IMR-90 (cell line): ENCODE results near the gene E4F1. TPM values are rescaled to one million over a fixed set of nuclear protein-coding genes. Genes with fewer than 3 reads are reported as not detected.

Source experiments
- ATAC-seq: fragments of 200-7000 bp; cut with Tn5 transposase; 2 replicates; pipeline ENCODE4 v1.9.1; 2020; ENCODE audit warnings: low read depth, mild to moderate bottlenecking, moderate library complexity
- BruUV-seq: library from RNA; stranded (reverse); fragments of 400-500 nt; replicated peaks from 2 replicates; lab custom pipeline; 2021; lab: Mats Ljungman, UMichigan
- CTCF ChIA-PET: fragments of 300-600 bp; formaldehyde crosslinking; extraction: SDS; loops from one replicate; lab custom pipeline; 2021; ENCODE audit warnings: antibody characterized with exemption; lab: Yijun Ruan, JAX
- POLR2A ChIA-PET: fragments of 300-600 bp; sonication (Branson Sonifier 250); formaldehyde crosslinking; loops from one replicate; lab custom pipeline; 2022; ENCODE audit warnings: antibody characterized with exemption; ENCODE audit not compliant: unreplicated experiment; lab: Charles Lee
- DNase-seq: peaks from one replicate; pipeline ENCODE4 v3.0.0; 2013
- H2AFZ ChIP-seq: replicated peaks from 2 replicates; pipeline ENCODE3; 2013; ENCODE audit warnings: low read length, mild to moderate bottlenecking; ENCODE audit not compliant: poor library complexity
- H2AK5ac ChIP-seq: 2 replicates; pipeline ENCODE4 v1.6.1; 2013; ENCODE audit warnings: low read depth, low read length, inconsistent platforms
- H2AK9ac ChIP-seq: replicated peaks from 2 replicates; pipeline ENCODE3; 2013; ENCODE audit warnings: mild to moderate bottlenecking, low read depth, low read length, moderate library complexity; ENCODE audit not compliant: poor library complexity
- H2BK120ac ChIP-seq: 2 replicates; pipeline ENCODE4 v1.6.1; 2013; ENCODE audit warnings: low read depth, low read length, inconsistent platforms
- H2BK15ac ChIP-seq: 3 replicates; pipeline ENCODE4 v1.6.1; 2013; ENCODE audit warnings: low read depth, low read length, inconsistent platforms
- H2BK20ac ChIP-seq: 2 replicates; pipeline ENCODE4 v1.6.1; 2013; ENCODE audit warnings: low read depth, mild to moderate bottlenecking, inconsistent platforms, low read length, moderate library complexity
- H2BK5ac ChIP-seq: 2 replicates; pipeline ENCODE4 v1.6.1; 2013; ENCODE audit warnings: mild to moderate bottlenecking, low read depth, low read length, inconsistent platforms; ENCODE audit not compliant: poor library complexity, severe bottlenecking
- H3K14ac ChIP-seq: replicated peaks from 2 replicates; pipeline ENCODE4 v1.6.1; 2013; ENCODE audit warnings: low read depth, low read length, inconsistent platforms
- H3K18ac ChIP-seq: 2 replicates; pipeline ENCODE4 v1.6.1; 2013; ENCODE audit warnings: low read depth, low read length, control low read depth
- H3K23ac ChIP-seq: 2 replicates; pipeline ENCODE4 v1.6.1; 2013; ENCODE audit warnings: low read depth, low read length, inconsistent platforms
- H3K27ac ChIP-seq: 2 replicates; pipeline ENCODE4 v1.5.1; 2013; ENCODE audit warnings: mild to moderate bottlenecking, control low read depth, low read length; ENCODE audit not compliant: insufficient read depth
- H3K27me3 ChIP-seq: 2 replicates; pipeline ENCODE4 v1.6.1; 2013; ENCODE audit warnings: low read length; ENCODE audit not compliant: control insufficient read depth, insufficient read depth
- H3K36me3 ChIP-seq: 2 replicates; pipeline ENCODE4 v1.6.1; 2013; ENCODE audit warnings: low read length, mixed read lengths; ENCODE audit not compliant: control insufficient read depth, insufficient read depth
- H3K4ac ChIP-seq: 2 replicates; pipeline ENCODE4 v1.6.1; 2013; ENCODE audit warnings: low read depth, low read length, inconsistent platforms
- H3K4me1 ChIP-seq: 2 replicates; pipeline ENCODE4 v1.6.1; 2013; ENCODE audit warnings: low read length, mixed read lengths; ENCODE audit not compliant: control insufficient read depth, insufficient read depth
- H3K4me2 ChIP-seq: 2 replicates; pipeline ENCODE4 v1.6.1; 2013; ENCODE audit warnings: low read depth, mild to moderate bottlenecking, control low read depth, low read length, moderate library complexity
- H3K4me3 ChIP-seq: 2 replicates; pipeline ENCODE4 v1.5.1; 2013; ENCODE audit warnings: low read depth, mild to moderate bottlenecking, control low read depth, low read length, moderate library complexity; ENCODE audit not compliant: insufficient read depth
- H3K56ac ChIP-seq: 2 replicates; pipeline ENCODE4 v1.6.1; 2013; ENCODE audit warnings: low read length, inconsistent platforms; ENCODE audit not compliant: insufficient read depth; ENCODE audit errors: extremely low read depth
- H3K79me1 ChIP-seq, 2 experiments: 2 replicates each; pipeline ENCODE4 v1.6.1; 2013; ENCODE audit warnings: low read length in 2 of 2, inconsistent platforms in 1 of 2, low read depth in 1 of 2
- H3K9ac ChIP-seq: 2 replicates; pipeline ENCODE4 v1.6.1; 2013; ENCODE audit warnings: low read depth, low read length, control low read depth
- H3K9me1 ChIP-seq: 2 replicates; pipeline ENCODE4 v1.6.1; 2013; ENCODE audit warnings: low read length, inconsistent platforms; ENCODE audit not compliant: insufficient read depth
- H3K9me3 ChIP-seq: 2 replicates; pipeline ENCODE4 v1.6.1; 2013; ENCODE audit warnings: low read length; ENCODE audit not compliant: control insufficient read depth, insufficient read depth
- H4K20me1 ChIP-seq: 2 replicates; pipeline ENCODE4 v1.6.1; 2013; ENCODE audit warnings: low read length, inconsistent platforms; ENCODE audit not compliant: insufficient read depth
- H4K5ac ChIP-seq: 2 replicates; pipeline ENCODE4 v1.6.1; 2013; ENCODE audit warnings: mild to moderate bottlenecking, low read depth, low read length, control low read depth
- H4K8ac ChIP-seq, 2 experiments: 2 replicates each; pipeline ENCODE4 v1.6.1; 2013; ENCODE audit warnings: low read depth in 2 of 2, low read length in 2 of 2, control low read depth in 1 of 2, inconsistent platforms in 1 of 2
- H4K91ac ChIP-seq: 2 replicates; pipeline ENCODE4 v1.6.1; 2013; ENCODE audit warnings: low read depth, low read length, inconsistent platforms; ENCODE audit not compliant: insufficient read depth
- BHLHE40 ChIP-seq: fragments of 150-350 bp; IDR thresholded peaks from 2 replicates; pipeline ENCODE4 v1.6.1; 2016; ENCODE audit warnings: mild to moderate bottlenecking, low read depth, low read length
- CHD1 ChIP-seq: IDR thresholded peaks from 2 replicates; pipeline ENCODE4 v1.6.1; 2012; ENCODE audit warnings: low read depth, low read length, improper control_type of control experiment
- CTCF ChIP-seq: conservative IDR thresholded peaks from 2 replicates; pipeline ENCODE4 v1.5.1; 2012; ENCODE audit warnings: mild to moderate bottlenecking, low read depth, low read length, improper control_type of control experiment
- MAFK ChIP-seq: IDR thresholded peaks from 2 replicates; pipeline ENCODE4 v1.6.1; 2012; ENCODE audit warnings: low read depth, low read length, improper control_type of control experiment
- WGBS, 2 experiments: methylation state at CpG; one replicate each; pipeline versions ENCODE4 v1.1.5 to v1.1.7; 2013; ENCODE audit warnings: missing lambda C conversion rate in 2 of 2; ENCODE audit not compliant: insufficient read length in 1 of 2; ENCODE audit errors: extremely low coverage in 2 of 2; 5-methylcytosine and 5-hydroxymethylcytosine counted together
- dilution Hi-C: fragments of 300-500 bp; cut with HindIII; formaldehyde crosslinking; loops from one replicate; pipeline ENCODE4 v1.14.3; 2018; ENCODE audit warnings: low sequenced_read_pairs; ENCODE audit not compliant: unreplicated experiment
- in situ Hi-C: fragments of 300-500 bp; cut with MboI; formaldehyde crosslinking; loops from 3 replicates; pipeline ENCODE4 v1.14.3; 2019; ENCODE audit warnings: low sequenced_read_pairs, inconsistent platforms, mixed read lengths
- intact Hi-C: fragments of 100-400 bp; cut with micrococcal nuclease; formaldehyde crosslinking; loops from 2 replicates; pipeline ENCODE4 v1.10.0; 2022
- polyA plus RNA-seq, 3 experiments: library from polyadenylated mRNA; depleted of rRNA; stranded (reverse); fragments of >200 nt; gene quantifications; 2 replicates each; pipeline ENCODE4 v1.2.3, GENCODE V29; 2012; ENCODE audit warnings: low replicate concordance in 1 of 3
- total RNA-seq: library from RNA; depleted of rRNA; stranded (reverse); fragments of >200 nt; gene quantifications from 2 replicates; pipeline ENCODE4 v1.2.3, GENCODE V29; 2012

E4F1 gene
- total and polyA plus RNA-seq, 2 of the 4 experiments (the other 2 are of a cell fraction) = 13.1 to 33.0 TPM

- Histone ChIP-seq H2BK20ac (no peak overlapping the region), H4K5ac (no peak overlapping the region), H3K9ac (no peak overlapping the region), H2AFZ (no peak overlapping the region), H3K36me3 (peaks cover 57% of the 10 kb centered on the region), H3K56ac (no peak overlapping the region), H3K27me3 (no peaks in the 10 kb centered on the region), H3K4me2 (no peak overlapping the region), H3K23ac (no peak overlapping the region), H2BK15ac (no peak overlapping the region), H2AK5ac (no peak overlapping the region), H3K4ac (no peak overlapping the region), H4K8ac (no peak overlapping the region), H2BK5ac (no peak overlapping the region), H2AK9ac (no peak overlapping the region), H3K18ac (no peak overlapping the region), H2BK120ac (no peak overlapping the region), H3K27ac (no peak overlapping the region), H3K4me1 (peaks cover 7% of the 10 kb centered on the region), H3K9me1 (peaks cover 10% of the 10 kb centered on the region; the same call in 1 of the 2 replicates), H3K4me3 (no peak overlapping the region), H4K91ac (no peak overlapping the region), H3K79me1 (peaks cover 2 to 30% of the 10 kb centered on the region in 2 experiments; a peak in 3 of 4 replicates), H3K9me3 (no peaks in the 10 kb centered on the region), H3K14ac (no peak overlapping the region), H4K20me1 (peaks cover 24% of the 10 kb centered on the region)
- DNase-seq (no peak), ATAC-seq (no peak)
- no TSS peak for BruUV-seq
- ChIA-PET POLR2A (no interaction called here), CTCF (no interaction called here)
- in situ Hi-C loops (no loop called here), intact Hi-C loops (no loop called here), dilution Hi-C loops (no loop called here)
- TF ChIP-seq MAFK (no peak), BHLHE40 (no peak), CHD1 (no peak), CTCF (no peak)
- 92% methylated on average over 10 of the region's 13 CpGs; no CpG with 5 or more reads in 1 of the 2 experiments for WGBS, 2 experiments
These were observed 7.0 kb downstream of the E4F1 start for GRCh38 chr16:2230376-2230775.
